NCI-H128 (cell line): ENCODE results near the gene B3GNT7.

Experiments
- DNase-seq: peaks from one replicate; lab custom pipeline; 2025; ENCODE audit not compliant: unreplicated experiment; lab: John Stamatoyannopoulos, UW

Gene B3GNT7

GRCh38 chr2:231383416-231384108 lies 11.9 kb upstream of the B3GNT7 start:
- DNase-seq, result no peak

DNA sequence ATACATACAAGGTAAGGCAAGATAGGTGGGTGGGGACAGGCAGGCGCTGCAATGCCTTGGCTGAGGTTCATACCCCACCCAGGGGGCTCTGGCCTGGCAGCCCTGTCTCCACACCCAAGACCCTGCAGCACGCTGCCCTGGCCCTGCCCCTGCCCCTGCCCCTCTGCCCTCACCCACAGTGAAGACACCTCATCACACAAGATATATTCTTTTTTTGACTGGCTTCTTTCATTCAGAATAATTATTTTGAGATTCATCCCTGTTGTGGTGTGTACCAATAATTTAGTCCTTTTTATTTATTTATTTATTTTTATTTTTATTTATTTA lies 11.4 kb upstream of the B3GNT7 start:
- DNase-seq, result no peak

DNA sequence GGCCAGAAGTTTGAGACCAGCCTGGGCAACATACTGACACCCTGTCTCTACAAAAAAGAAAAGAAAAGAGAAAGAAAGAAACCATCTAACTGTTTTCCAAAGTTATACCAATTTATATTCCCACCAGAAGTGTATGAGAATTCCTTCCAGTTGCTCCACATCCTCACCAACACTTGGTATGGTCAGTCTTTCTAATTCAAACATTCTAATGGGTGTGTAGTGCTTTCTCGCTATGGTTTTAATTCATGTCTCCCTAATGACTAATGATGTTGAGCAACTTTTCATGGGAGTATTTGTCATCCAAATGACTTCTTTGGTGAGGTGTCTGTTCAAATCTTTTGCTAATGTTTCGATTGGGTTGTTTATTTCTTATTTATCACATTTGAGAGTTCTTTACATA lies 10.5 kb upstream of the B3GNT7 start:
- no peak for DNase-seq

DNA sequence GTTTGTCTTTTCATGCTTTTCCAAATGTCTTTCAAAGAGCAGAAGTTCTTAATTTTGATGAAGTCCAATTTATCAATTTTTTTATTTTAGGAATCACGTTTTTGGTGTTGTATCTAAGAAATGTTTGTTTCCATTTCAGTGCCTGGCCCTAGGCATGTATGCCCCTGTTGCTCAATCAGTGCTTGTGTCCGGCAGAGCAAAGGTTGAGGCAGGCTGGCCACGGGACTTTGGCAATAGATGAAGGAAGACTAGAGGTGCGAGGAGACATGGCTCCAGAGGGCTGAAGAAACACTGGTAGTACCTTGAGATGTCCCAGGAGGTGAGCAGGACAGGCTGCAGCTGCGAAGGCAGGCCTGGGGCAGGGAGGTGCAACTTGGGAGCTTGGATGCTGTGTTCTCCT lies 10.1 kb upstream of the B3GNT7 start:
- no peak for DNase-seq

GRCh38 chr2:231386446-231386845 lies 9.1 kb upstream of the B3GNT7 start:
- DNase-seq, result no peak

GRCh38 chr2:231387904-231388724 lies 7.4 kb upstream of the B3GNT7 start:
- no peak for DNase-seq

GRCh38 chr2:231388725-231389346 lies 6.7 kb upstream of the B3GNT7 start:
- DNase-seq, result no peak

DNA sequence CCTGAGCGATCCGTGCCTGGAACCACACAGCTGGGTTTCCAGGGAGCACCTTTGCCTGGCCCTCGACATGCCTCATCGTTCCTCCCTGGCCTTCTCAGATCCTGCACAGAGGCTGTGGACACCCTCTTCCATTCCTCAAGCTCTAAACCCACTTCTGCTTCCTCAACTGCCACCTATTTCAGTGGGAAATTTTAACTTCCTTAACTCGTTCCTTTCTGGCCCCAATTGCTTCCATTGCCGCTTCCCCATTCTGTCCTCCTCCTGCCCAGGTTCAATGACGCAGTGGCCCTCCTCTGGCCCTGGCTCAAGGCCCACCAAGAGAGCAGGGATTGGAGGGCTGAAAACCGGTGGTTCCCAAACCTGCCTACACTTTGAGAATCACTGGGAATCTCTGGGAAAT lies 4.8 kb upstream of the B3GNT7 start:
- DNase-seq, result no peak

DNA sequence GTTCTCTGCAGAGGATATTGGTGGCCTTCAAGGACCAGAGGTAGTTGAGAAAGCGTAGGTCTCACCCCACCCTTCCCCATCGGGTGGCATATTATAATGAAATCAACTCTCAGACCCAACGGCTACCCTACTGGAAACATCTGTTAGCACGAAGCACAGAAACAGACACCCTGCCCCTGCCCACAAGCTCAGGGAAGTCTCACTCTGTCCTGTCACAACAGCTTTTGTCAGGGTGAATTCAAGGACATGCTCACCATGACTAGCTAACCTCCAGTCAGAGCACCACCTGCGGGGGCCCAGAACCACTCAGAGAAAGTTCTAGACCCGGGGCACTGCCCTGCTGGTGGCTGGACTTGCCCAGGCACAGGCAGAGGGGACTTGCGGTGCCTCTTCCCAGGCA lies 3.5 kb upstream of the B3GNT7 start:
- DNase-seq, result no peak

GRCh38 chr2:231392431-231393148 lies 2.9 kb upstream of the B3GNT7 start:
- DNase-seq, result no peak

DNA sequence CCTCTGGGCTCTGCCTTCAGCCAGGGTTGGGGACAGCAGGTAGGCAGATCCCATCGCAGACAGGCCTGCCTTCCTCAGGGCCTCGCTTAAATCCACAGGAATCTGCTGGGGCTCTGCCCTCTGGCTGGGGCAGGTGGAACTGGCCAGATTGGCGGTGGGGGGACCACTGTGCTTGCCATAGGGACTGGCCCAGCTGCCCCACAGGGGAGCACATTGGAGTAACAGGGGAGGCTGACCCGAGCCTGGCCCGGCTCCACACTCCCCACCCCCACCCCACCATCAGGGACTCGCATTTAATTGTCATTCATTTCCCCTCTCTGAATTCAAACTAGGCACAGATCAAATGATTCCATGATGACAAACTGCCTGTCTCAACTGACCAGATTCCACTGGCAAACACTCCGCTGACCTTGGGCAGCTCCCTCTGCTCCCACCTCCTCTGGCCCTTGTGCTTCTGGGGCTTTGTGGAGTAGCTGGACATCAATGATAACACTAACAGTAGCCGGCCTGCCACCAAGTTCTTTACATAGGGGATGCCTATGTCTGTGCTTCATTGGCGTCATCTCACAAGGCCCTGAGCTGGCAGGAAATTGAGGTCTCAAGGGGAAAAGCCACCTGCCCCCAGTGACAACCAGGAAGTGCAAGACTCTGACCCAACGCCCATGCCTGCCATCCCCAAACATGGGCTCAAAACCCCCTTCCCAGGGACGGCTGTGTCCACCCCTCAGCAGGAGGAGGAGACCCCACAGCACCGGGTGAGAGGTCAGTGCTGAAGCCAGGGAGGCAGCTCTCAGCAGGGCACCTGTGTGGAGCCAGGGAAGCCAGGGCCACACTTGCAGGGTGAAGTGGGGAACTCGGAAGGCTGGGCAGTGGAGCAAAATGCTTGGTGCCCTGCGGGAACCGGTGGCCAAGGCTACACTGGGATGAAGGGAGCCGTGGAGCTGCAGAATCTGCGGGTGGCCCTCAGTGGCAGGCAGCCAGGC lies 2.1 kb upstream of the B3GNT7 start:
- no peak for DNase-seq

DNA sequence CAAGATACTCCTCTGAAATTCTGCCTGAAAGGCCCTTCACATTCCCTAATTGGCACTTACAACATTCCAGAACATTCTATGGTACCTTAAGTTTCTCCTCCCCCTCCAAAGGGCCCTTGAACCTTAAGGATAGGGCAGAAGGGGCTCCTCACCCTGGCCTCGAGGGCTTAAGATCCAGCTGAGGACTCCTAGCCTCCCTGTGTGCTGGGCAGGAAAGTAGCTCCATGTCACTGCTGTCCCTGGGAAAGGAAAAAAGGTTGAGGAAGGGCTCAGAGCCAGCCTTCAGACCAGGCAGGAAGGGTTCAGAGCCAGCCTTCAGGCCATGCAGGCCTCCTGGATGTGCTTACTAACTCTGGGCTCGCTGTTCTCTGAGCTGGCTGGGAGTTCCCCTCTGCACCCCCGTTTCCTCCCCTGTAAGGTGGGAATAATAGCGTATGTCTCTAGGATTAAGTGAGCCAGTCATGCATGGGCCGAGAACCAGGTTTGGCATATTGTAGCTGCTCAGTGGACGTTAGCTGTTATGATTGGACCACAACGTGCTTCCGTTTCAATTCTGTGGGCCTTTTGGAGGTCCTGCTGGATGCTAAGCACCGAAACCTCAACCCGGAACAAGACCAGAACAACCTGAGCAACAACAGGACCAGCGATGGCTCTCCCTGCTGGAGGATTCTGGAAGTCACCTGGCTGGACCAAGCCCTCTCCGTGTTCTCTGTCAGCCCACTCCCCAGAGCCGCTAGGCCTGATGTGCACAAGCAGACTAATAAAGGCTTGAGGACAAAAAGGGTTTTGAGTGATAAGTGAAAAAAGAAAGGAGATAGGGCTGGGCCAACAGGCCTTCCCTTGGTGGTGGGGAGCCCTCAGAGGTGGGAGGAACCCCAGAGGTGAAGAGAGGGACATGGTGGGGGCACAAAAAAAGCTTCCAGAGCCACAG lies 1.0 kb upstream of the B3GNT7 start:
- no peak for DNase-seq

DNA sequence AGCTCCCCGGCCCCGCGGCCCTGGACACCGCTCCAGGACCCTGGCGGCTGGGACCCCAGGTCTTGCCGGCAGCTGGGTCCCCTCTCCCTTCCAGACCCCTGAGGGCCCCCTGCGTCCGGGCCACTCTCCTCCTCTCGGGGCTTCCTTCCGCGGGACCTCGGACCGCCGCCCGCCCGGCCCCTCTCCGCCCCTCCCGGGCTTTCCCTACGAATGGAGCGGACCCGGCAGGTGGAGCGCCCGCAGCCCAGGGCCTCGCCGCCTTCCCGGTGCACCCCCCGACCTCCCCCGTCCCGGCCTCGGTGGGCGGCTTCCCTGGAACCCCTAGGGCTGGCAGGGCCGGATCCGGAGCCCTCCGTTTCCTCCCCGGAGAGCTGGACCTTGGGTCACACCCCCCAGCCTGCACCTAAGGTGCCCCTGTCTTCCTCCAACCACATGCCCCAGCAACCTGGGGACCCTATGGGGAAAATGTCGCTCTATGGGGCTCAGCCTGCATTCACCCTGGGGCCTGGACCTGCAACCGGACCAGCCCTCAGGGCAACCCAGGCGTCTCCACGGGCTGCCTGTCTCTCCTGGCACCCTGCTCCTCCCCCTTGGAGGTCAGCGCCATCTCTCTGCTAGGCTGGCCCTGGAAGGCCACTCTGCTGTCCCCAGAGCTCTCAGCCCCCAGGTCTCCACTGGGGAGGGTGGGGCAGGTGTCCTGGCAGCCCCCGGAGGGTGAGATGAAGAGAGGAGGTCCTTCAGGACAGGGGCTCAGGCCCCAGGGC lies 730 bp downstream of the B3GNT7 start:
- no peak for DNase-seq

DNA sequence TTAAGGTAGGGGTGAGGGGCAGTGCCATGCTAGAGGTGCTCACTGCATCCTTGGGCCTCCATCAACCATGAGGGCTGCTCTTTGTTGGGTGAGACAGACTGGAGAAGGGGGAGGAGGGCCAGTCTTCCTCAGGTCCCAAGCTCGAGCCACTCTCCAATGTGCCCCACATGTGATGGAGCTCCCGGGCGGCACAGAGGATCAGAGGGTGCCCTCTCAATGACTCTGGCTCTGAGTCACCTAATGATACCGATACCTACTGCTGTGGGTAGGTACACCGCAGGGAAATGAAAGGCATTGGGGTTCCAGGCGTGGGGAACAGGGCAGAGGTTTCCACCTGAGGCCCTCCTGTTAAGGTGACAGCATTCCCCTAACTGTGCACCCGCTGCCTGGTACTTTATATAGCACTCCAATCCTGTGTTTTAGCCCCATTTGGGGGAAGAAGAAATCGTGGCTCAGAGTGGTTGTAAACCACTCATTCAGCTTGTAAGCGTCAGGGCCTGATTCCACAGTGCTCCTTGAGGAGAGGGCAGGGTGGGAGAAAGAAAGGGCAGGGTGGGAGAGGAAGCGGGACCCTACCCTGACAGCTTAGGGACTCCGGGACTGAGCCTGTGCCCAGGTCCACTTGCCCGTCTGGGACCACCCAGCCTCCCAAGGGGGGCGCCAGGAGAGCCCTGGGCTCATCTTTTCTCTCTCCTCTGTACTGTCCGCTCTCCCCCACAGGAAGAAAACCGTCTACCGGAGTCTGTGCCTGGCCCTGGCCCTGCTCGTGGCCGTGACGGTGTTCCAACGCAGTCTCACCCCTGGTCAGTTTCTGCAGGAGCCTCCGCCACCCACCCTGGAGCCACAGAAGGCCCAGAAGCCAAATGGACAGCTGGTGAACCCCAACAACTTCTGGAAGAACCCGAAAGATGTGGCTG lies 1.8 kb downstream of the B3GNT7 start:
- no peak for DNase-seq

DNA sequence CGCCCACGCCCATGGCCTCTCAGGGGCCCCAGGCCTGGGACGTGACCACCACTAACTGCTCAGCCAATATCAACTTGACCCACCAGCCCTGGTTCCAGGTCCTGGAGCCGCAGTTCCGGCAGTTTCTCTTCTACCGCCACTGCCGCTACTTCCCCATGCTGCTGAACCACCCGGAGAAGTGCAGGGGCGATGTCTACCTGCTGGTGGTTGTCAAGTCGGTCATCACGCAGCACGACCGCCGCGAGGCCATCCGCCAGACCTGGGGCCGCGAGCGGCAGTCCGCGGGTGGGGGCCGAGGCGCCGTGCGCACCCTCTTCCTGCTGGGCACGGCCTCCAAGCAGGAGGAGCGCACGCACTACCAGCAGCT lies 2.4 kb downstream of the B3GNT7 start:
- no peak for DNase-seq

- DNase-seq, result no peak
Observed at GRCh38 chr2:231398585-231398984, 3.1 kb downstream of the B3GNT7 start.

GRCh38 chr2:231399046-231399852 lies 3.7 kb downstream of the B3GNT7 start:
- no peak for DNase-seq
